Psoas muscle (tissue), 8 donors: Measurements from ENCODE around the gene LRRC26. TPM values are rescaled to one million over a fixed set of nuclear protein-coding genes. Genes with fewer than 3 reads are reported as not detected.

Experiments used
- ATAC-seq, 4 donors: fragments of 200-7000 bp; cut with Tn5 transposase; one replicate each; pipeline ENCODE4 v1.9.1; 2020; ENCODE audit warnings: moderate library complexity in 3 of 4, mild to moderate bottlenecking in 2 of 4
- DNase-seq, 2 donors: peaks; one replicate each; pipeline ENCODE4 v3.0.0-alpha.2; 2020
- H3K27ac ChIP-seq: fragments of 200-600 bp; one replicate; pipeline ENCODE4 v1.8.0; 2022
- H3K27me3 ChIP-seq, 3 donors: fragments of 200-600 bp in 1 of 3; one replicate each; pipeline versions ENCODE4 v1.6.1 to v1.8.0; 2013 to 2022; ENCODE audit warnings: low read length in 2 of 3, mild to moderate bottlenecking in 2 of 3, moderate library complexity in 1 of 3; ENCODE audit not compliant: insufficient read depth in 3 of 3
- H3K36me3 ChIP-seq, 2 donors: fragments of 200-600 bp in 1 of 2; one replicate each; pipeline versions ENCODE4 v1.6.1 to v1.8.0; 2013 to 2022; ENCODE audit warnings: low read depth in 1 of 2, mild to moderate bottlenecking in 1 of 2, moderate library complexity in 1 of 2; ENCODE audit not compliant: insufficient read depth in 1 of 2
- H3K4me1 ChIP-seq: fragments of 200-600 bp; one replicate; pipeline ENCODE4 v1.8.0; 2022
- H3K4me3 ChIP-seq: fragments of 200-600 bp; one replicate; pipeline ENCODE4 v1.8.0; 2022; ENCODE audit warnings: mild to moderate bottlenecking
- H3K9me3 ChIP-seq: fragments of 200-600 bp; one replicate; pipeline ENCODE4 v1.8.0; 2022
- CTCF ChIP-seq: fragments of 200-600 bp; IDR thresholded peaks from one replicate; pipeline ENCODE4 v1.8.0; 2022; ENCODE audit warnings: antibody characterized with exemption
- WGBS, 3 donors: extraction: QIAGEN DNeasy Blood & Tissue Kit; methylation state at CpG; one replicate each; pipeline versions ENCODE4 v1.1.6 to v1.1.7; 2013; 5-methylcytosine and 5-hydroxymethylcytosine counted together
- intact Hi-C, 2 donors: fragments of 100-400 bp; cut with DNase I; formaldehyde crosslinking; loops; one replicate each; pipeline versions ENCODE4 v1.11.0 to v1.14.2; 2022
- polyA plus RNA-seq, 3 donors: library from polyadenylated mRNA; stranded (reverse); fragments of 200-250 nt; gene quantifications; one replicate each; pipeline ENCODE4 v1.2.3, GENCODE V29; 2013
- total RNA-seq, 4 donors: library from RNA; stranded (reverse); fragmentation: NEBNext Ultra II Directional in 2 of 4; extraction: Animal tissue kit (Norgen Biotek cat#: 25700) in 2 of 4; gene quantifications; one replicate each; pipeline versions ENCODE4 v1.2.1 to v1.2.4, GENCODE V29; 2021 to 2023
- donor health status: healthy with polysubstance abuse.
- donor health status: DM: no; HTN: no; CAD: no; lungs with moderate emphysema.
- donor health status: Bipolar disorder and iron deficiency.
- donor health status: healthy.
- donor health status: DM: yes; HTN: yes; CAD: no.
- donor health status: DM: no; HTN: no; CAD: no.
- donor health status: DM: no; HTN: no; CAD: no.
- donor health status: DM: yes; HTN: yes; CAD: no.

The LRRC26 gene
- total and polyA plus RNA-seq, 7 donors = not detected

GRCh38 chr9:137156567-137157375 is 13.1 kb downstream of the LRRC26 start:
- no peak for DNase-seq
- H3K27ac ChIP-seq = no peak overlapping the region
- no peak for TF ChIP-seq CTCF
- intact Hi-C loops = no loop called here
- no peaks in the 10 kb centered on the region for H3K9me3 ChIP-seq
- H3K36me3 ChIP-seq = no peaks in the 10 kb centered on the region
- ATAC-seq = peak; percentile 70 to 87 (median 78)
- no peaks in the 10 kb centered on the region for H3K4me1 ChIP-seq
- H3K27me3 ChIP-seq = peaks cover 0 to 69% (median 37%) of the 10 kb centered on the region in 3 donors
- 2 to 4% (median 3%) methylated on average over 52 to 65 of the region's 65 CpGs for WGBS, 3 donors
- no peak overlapping the region for H3K4me3 ChIP-seq

GRCh38 chr9:137152844-137153405 is 16.9 kb downstream of the LRRC26 start:
- WGBS, 3 donors = 91 to 93% (median 92%) methylated on average over 7 of the region's 7 CpGs
- no peak for DNase-seq
- intact Hi-C loops = no loop called here
- Histone ChIP-seq H3K27ac (no peak overlapping the region), H3K4me1 (no peaks in the 10 kb centered on the region), H3K9me3 (no peaks in the 10 kb centered on the region), H3K27me3 (peaks cover 0 to 38% (median 19%) of the 10 kb centered on the region in 3 donors), H3K36me3 (no peaks in the 10 kb centered on the region), H3K4me3 (no peak overlapping the region)
- no peak for ATAC-seq
- TF ChIP-seq CTCF = no peak

GRCh38 chr9:137150617-137151457 is 19.0 kb downstream of the LRRC26 start:
- DNase-seq = peak in 1 of 2 donors; percentile 72
- Histone ChIP-seq H3K36me3 (no peaks in the 10 kb centered on the region), H3K9me3 (no peaks in the 10 kb centered on the region), H3K4me3 (no peak overlapping the region), H3K4me1 (no peaks in the 10 kb centered on the region), H3K27ac (no peak overlapping the region), H3K27me3 (peaks cover 0 to 36% (median 14%) of the 10 kb centered on the region in 3 donors)
- 23 to 41% (median 38%) methylated on average over 33 to 34 of the region's 34 CpGs for WGBS, 3 donors
- TF ChIP-seq CTCF = no peak
- peak; percentile 42 to 78 (median 66) for ATAC-seq
- intact Hi-C loops = no loop called here

GRCh38 chr9:137149942-137150616 is 19.8 kb downstream of the LRRC26 start:
- peaks cover 0 to 33% (median 10%) of the 10 kb centered on the region in 3 donors for H3K27me3 ChIP-seq
- H3K27ac ChIP-seq = no peak overlapping the region
- ATAC-seq (peak in 1 of 4 donors; percentile 11), DNase-seq (peak in 1 of 2 donors; percentile 42)
- intact Hi-C loops = no loop called here
- H3K4me1 ChIP-seq = no peaks in the 10 kb centered on the region
- no peaks in the 10 kb centered on the region for H3K9me3 ChIP-seq
- 40 to 61% (median 50%) methylated on average over 20 of the region's 20 CpGs for WGBS, 3 donors
- no peaks in the 10 kb centered on the region for H3K36me3 ChIP-seq
- no peak overlapping the region for H3K4me3 ChIP-seq
- TF ChIP-seq CTCF = no peak
